Vagina (tissue), 2 donors: ENCODE measurements around the gene SLC30A2. TPM values are rescaled to one million over a fixed set of nuclear protein-coding genes. Genes with fewer than 3 reads are reported as not detected.

Experiments
- DNase-seq, 2 donors: peaks; one replicate each; pipeline ENCODE4 v3.0.0-alpha.2; 2017; ENCODE audit errors: extremely low spot score in 2 of 2
- H3K27ac ChIP-seq: fragments of 200-600 bp; sonication (generic); one replicate; pipeline ENCODE4 v1.5.1; 2019
- H3K27me3 ChIP-seq: fragments of 200-600 bp; sonication (generic); one replicate; pipeline ENCODE4 v1.5.1; 2019
- H3K36me3 ChIP-seq, 2 donors: fragments of 200-600 bp; sonication (generic); one replicate each; pipeline ENCODE4 v1.5.1; 2017 to 2019
- H3K4me1 ChIP-seq: fragments of 200-600 bp; sonication (generic); one replicate; pipeline ENCODE4 v1.5.1; 2019
- H3K4me3 ChIP-seq, 2 donors: fragments of 200-600 bp; sonication (generic); 1 replicate in 1 of 2; 2 replicates in 1 of 2; pipeline ENCODE4 v1.5.1; 2016 to 2019
- H3K9me3 ChIP-seq: fragments of 200-600 bp; sonication (generic); one replicate; pipeline ENCODE4 v1.5.1; 2019
- CTCF ChIP-seq, 3 experiments: fragments of 450-650 bp in 2 of 3; fragments of 200-600 bp in 1 of 3; sonication (generic) in 1 of 3; IDR thresholded peaks; one replicate each; pipeline ENCODE4 v1.5.1; 2017 to 2019; ENCODE audit warnings: antibody characterized with exemption in 3 of 3, mild to moderate bottlenecking in 2 of 3, moderate library complexity in 2 of 3
- POLR2A ChIP-seq, 2 donors: fragments of 450-650 bp; IDR thresholded peaks; one replicate each; pipeline ENCODE4 v1.6.1; 2017; ENCODE audit warnings: antibody characterized with exemption in 2 of 2, mild to moderate bottlenecking in 2 of 2, moderate library complexity in 2 of 2
- POLR2AphosphoS5 ChIP-seq, 2 donors: sonication (generic); formaldehyde crosslinking; IDR thresholded peaks; one replicate each; pipeline ENCODE4 v1.9.0; 2017; ENCODE audit warnings: antibody characterized with exemption in 2 of 2, mild to moderate bottlenecking in 2 of 2, low read depth in 1 of 2; ENCODE audit not compliant: insufficient read depth in 1 of 2
- intact Hi-C: fragments of 100-400 bp; cut with DNase I; formaldehyde crosslinking; loops from one replicate; pipeline ENCODE4 v1.15.1; 2023
- total RNA-seq: library from RNA; depleted of rRNA; stranded (reverse); fragments of >200 nt; gene quantifications from one replicate; pipeline ENCODE4 v1.2.3, GENCODE V29; 2016

The SLC30A2 gene
- total RNA-seq, 1 donor from 2014 or later = not detected

DNA sequence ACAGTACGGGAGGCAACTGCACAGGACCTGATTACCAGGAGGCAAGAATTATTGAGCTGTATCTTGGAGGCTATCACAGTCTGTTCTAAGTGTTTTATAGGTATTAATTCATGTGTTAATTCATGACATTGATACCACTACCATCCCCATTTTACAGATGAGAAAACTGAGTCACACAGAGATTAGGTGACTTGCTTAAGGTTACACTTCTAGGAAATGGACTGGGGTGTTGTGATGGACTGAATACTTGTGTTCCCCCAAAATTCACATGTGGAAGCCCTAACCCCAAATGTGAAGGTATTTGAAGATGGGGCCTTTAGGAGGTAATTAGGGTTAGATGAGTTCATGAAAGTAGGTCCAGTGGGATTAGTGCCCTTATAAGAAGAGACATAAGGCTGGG is 31.6 kb upstream of the SLC30A2 start:
- intact Hi-C loops = no loop called here
- H3K27me3 ChIP-seq = no peaks in the 10 kb centered on the region
- H3K36me3 ChIP-seq = no peaks in the 10 kb centered on the region
- no peak overlapping the region for H3K4me3 ChIP-seq
- no peak for DNase-seq
- H3K4me1 ChIP-seq = no peaks in the 10 kb centered on the region
- TF ChIP-seq CTCF (IDR thresholded peaks at IDR 0.05) (no peak), POLR2A (IDR thresholded peaks at IDR 0.05) (no peak), POLR2AphosphoS5 (IDR thresholded peaks at IDR 0.05; ENCODE audit: insufficient read depth in 1 of 2, low read depth in 1 of 2) (no peak)
- H3K27ac ChIP-seq = no peak overlapping the region
- no peaks in the 10 kb centered on the region for H3K9me3 ChIP-seq

GRCh38 chr1:26075421-26076144 is 29.7 kb upstream of the SLC30A2 start:
- Histone ChIP-seq H3K4me3 (no peak overlapping the region), H3K36me3 (no peaks in the 10 kb centered on the region), H3K27ac (no peak overlapping the region), H3K4me1 (no peaks in the 10 kb centered on the region), H3K27me3 (no peaks in the 10 kb centered on the region), H3K9me3 (no peaks in the 10 kb centered on the region)
- intact Hi-C loops = no loop called here
- TF ChIP-seq POLR2AphosphoS5 (IDR thresholded peaks at IDR 0.05; ENCODE audit: insufficient read depth in 1 of 2, low read depth in 1 of 2) (no peak), CTCF (IDR thresholded peaks at IDR 0.05) (no peak), POLR2A (IDR thresholded peaks at IDR 0.05) (no peak)
- no peak for DNase-seq

- TF ChIP-seq POLR2A (IDR thresholded peaks at IDR 0.05) (no peak), CTCF (IDR thresholded peaks at IDR 0.05) (no peak), POLR2AphosphoS5 (IDR thresholded peaks at IDR 0.05; ENCODE audit: insufficient read depth in 1 of 2, low read depth in 1 of 2) (no peak)
- Histone ChIP-seq H3K36me3 (no peaks in the 10 kb centered on the region), H3K27me3 (no peaks in the 10 kb centered on the region), H3K27ac (no peak overlapping the region), H3K4me1 (no peaks in the 10 kb centered on the region), H3K4me3 (no peak overlapping the region), H3K9me3 (no peaks in the 10 kb centered on the region)
- intact Hi-C loops = no loop called here
- DNase-seq = no peak
Observed at GRCh38 chr1:26072305-26072704, 26.4 kb upstream of the SLC30A2 start.

DNA sequence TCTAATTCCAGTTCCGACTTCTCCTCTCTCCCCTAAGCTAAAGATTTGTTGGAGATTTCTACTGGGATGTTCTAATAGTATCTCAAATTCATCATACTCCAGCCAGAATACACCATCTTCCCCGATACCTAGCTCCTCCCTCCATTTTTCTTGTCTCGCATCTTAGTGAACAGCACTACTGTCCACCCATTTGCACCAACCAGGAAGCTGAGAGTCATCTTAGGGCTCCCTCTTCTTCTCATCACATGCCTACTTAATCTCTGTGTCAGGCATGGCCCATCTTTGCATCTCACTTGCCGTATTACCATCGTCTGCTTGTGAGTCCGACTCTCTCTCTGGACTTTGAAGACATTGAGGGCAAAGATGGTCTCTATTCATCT is 25.0 kb upstream of the SLC30A2 start:
- DNase-seq = no peak
- Histone ChIP-seq H3K27me3 (no peaks in the 10 kb centered on the region), H3K27ac (no peak overlapping the region), H3K4me1 (no peaks in the 10 kb centered on the region), H3K4me3 (no peak overlapping the region), H3K9me3 (no peaks in the 10 kb centered on the region), H3K36me3 (no peaks in the 10 kb centered on the region)
- intact Hi-C loops = no loop called here
- no peak for TF ChIP-seq POLR2AphosphoS5 (IDR thresholded peaks at IDR 0.05; ENCODE audit: insufficient read depth in 1 of 2, low read depth in 1 of 2)
- TF ChIP-seq CTCF (IDR thresholded peaks at IDR 0.05) = no peak

DNA sequence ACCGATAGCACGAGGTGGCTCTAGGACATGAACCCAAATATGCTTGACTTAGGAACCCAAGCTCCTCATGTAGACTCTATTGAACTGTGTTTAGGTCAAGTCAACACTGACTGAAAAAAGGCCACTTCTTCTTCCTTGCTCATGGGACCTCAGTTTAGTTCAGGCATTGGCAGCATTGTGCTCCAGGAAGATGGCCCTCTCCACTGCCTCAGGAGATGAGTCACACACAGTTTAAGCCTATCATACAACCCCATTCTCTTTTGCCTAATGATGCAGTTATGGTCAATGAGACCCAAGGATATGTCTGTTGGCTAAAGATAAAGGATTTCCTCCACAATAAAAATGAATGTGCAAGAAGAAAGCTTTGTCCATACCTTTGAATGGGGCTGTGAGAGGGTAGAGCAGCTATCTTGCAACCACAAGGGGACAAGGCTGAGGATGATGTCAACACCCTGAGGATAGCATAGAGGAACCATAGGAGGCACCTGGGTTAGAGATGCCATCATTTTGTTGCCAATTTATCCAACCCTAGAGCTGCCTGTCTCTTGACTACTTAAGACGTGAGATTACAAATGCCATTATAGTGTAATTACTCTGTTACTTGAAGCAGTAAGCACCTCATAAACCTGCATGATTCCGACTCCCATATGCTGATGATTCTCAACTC is 24.5 kb upstream of the SLC30A2 start:
- Histone ChIP-seq H3K4me3 (no peak overlapping the region), H3K27me3 (no peaks in the 10 kb centered on the region), H3K36me3 (no peaks in the 10 kb centered on the region), H3K9me3 (no peaks in the 10 kb centered on the region), H3K4me1 (no peaks in the 10 kb centered on the region), H3K27ac (no peak overlapping the region)
- intact Hi-C loops = no loop called here
- TF ChIP-seq POLR2AphosphoS5 (IDR thresholded peaks at IDR 0.05; ENCODE audit: insufficient read depth in 1 of 2, low read depth in 1 of 2) (no peak), POLR2A (IDR thresholded peaks at IDR 0.05) (no peak), CTCF (IDR thresholded peaks at IDR 0.05) (no peak)
- no peak for DNase-seq
